ENCODE results near the gene ATP1B1.
A peak's percentile ranks its signal among the peaks of the same experiment; 100 is the strongest.

ATP1B1 gene

GRCh38 chr1:169103480-169103893 lies 3.0 kb upstream of the ATP1B1 start:
- no peak for TF ChIP-seq CTCF (IDR thresholded peaks at IDR 0.05; ENCODE audit: low read depth, low read length, missing control alignments)
- DNase-seq, result no peak
- H3K4me3 ChIP-seq (ENCODE audit: low read depth, low read length), result no peak overlapping the region
- in situ Hi-C loops (cut with HindIII; ENCODE audit: low pct_ligation_motif_present, low sequenced_read_pairs), result no loop called here
- H3K27ac ChIP-seq, result no peak overlapping the region
- H3K36me3 ChIP-seq (replicated peaks), result no peaks in the 10 kb centered on the region
- no peaks in the 10 kb centered on the region for H3K27me3 ChIP-seq (replicated peaks)

GRCh38 chr1:169105087-169105433 lies 1.4 kb upstream of the ATP1B1 start:
- no peak for TF ChIP-seq CTCF (IDR thresholded peaks at IDR 0.05; ENCODE audit: low read depth, low read length, missing control alignments)
- Histone ChIP-seq H3K36me3 (replicated peaks) (no peaks in the 10 kb centered on the region), H3K27ac (no peak overlapping the region), H3K27me3 (replicated peaks) (no peaks in the 10 kb centered on the region), H3K4me3 (ENCODE audit: low read depth, low read length) (no peak overlapping the region)
- DNase-seq, result no peak
- in situ Hi-C loops (cut with HindIII; ENCODE audit: low pct_ligation_motif_present, low sequenced_read_pairs), result no loop called here

- H3K4me3 ChIP-seq (ENCODE audit: low read depth, low read length), result peak overlapping the region; percentile 72
- no peaks in the 10 kb centered on the region for H3K27me3 ChIP-seq (replicated peaks)
- no peaks in the 10 kb centered on the region for H3K36me3 ChIP-seq (replicated peaks)
- DNase-seq, result no peak
- no peak overlapping the region for H3K27ac ChIP-seq
- in situ Hi-C loops (cut with HindIII; ENCODE audit: low pct_ligation_motif_present, low sequenced_read_pairs), result no loop called here
- no peak for TF ChIP-seq CTCF (IDR thresholded peaks at IDR 0.05; ENCODE audit: low read depth, low read length, missing control alignments)
These were observed 926 bp upstream of the ATP1B1 start for GRCh38 chr1:169105434-169106094.

GRCh38 chr1:169106921-169107602 lies 572 bp downstream of the ATP1B1 start:
- DNase-seq, result no peak
- H3K4me3 ChIP-seq (ENCODE audit: low read depth, low read length), result peak overlapping the region; percentile 72

GRCh38 chr1:169107603-169108208 lies 1.2 kb downstream of the ATP1B1 start:
- TF ChIP-seq CTCF (IDR thresholded peaks at IDR 0.05; ENCODE audit: low read depth, low read length, missing control alignments), result no peak
- Histone ChIP-seq H3K27ac (peak overlapping the region; percentile 73), H3K4me3 (ENCODE audit: low read depth, low read length) (peak overlapping the region; percentile 72), H3K36me3 (replicated peaks) (no peaks in the 10 kb centered on the region), H3K27me3 (replicated peaks) (no peaks in the 10 kb centered on the region)
- DNase-seq, result peak; percentile 60
- in situ Hi-C loops (cut with HindIII; ENCODE audit: low pct_ligation_motif_present, low sequenced_read_pairs), result no loop called here

More at GRCh38 chr1:169106921-169107602, 572 bp downstream of the ATP1B1 start:
- Histone ChIP-seq H3K36me3 (replicated peaks) (no peaks in the 10 kb centered on the region), H3K27ac (peak overlapping the region; percentile 73), H3K27me3 (replicated peaks) (no peaks in the 10 kb centered on the region)
- in situ Hi-C loops (cut with HindIII; ENCODE audit: low pct_ligation_motif_present, low sequenced_read_pairs), result no loop called here
- TF ChIP-seq CTCF (IDR thresholded peaks at IDR 0.05; ENCODE audit: low read depth, low read length, missing control alignments), result no peak

Data from brain microvascular endothelial cell (primary cell).